Keratinocyte (primary cell): ENCODE measurements around the gene ACADSB.

Source experiments
- EZH2 ChIP-seq: IDR thresholded peaks from one replicate; pipeline ENCODE4 v1.6.1; 2012; ENCODE audit warnings: inconsistent platforms, mild to moderate bottlenecking, low read length, moderate library complexity
- TF ChIP-seq, protein P1 (sequence below), 3 experiments: IDR thresholded peaks in 1 of 3; conservative IDR thresholded peaks in 1 of 3; optimal IDR thresholded peaks in 1 of 3; 2 replicates in 2 of 3; 3 replicates in 1 of 3; pipeline versions ENCODE3 to v1.5.1; 2011; ENCODE audit warnings: low read length in 3 of 3, mild to moderate bottlenecking in 3 of 3, moderate library complexity in 2 of 3, control low read depth in 1 of 3, inconsistent platforms in 1 of 3; ENCODE audit not compliant: insufficient read depth in 2 of 3; ENCODE audit errors: extremely low read depth in 1 of 3

DNA sequence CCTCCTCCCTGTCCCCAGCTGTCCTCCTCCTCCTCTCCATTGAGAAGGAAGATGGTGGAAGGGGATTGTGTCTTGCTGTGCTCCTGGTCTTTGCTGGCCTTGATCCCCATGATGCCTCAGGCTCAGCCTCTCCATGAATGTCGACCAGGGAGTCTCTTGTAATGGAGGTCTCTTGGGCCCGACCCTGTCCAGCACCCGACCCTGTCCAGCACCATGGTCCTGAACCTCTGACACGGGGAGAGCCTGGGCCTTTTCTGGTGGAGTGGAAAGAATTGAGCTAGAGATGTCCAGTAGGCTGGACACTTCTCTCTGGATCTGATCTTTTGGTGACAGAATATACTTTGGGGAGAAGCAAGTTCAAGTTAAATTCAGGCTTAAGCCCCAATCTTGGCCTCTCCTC is 84.7 kb downstream of the ACADSB start:
- TF ChIP-seq, protein P1, sequence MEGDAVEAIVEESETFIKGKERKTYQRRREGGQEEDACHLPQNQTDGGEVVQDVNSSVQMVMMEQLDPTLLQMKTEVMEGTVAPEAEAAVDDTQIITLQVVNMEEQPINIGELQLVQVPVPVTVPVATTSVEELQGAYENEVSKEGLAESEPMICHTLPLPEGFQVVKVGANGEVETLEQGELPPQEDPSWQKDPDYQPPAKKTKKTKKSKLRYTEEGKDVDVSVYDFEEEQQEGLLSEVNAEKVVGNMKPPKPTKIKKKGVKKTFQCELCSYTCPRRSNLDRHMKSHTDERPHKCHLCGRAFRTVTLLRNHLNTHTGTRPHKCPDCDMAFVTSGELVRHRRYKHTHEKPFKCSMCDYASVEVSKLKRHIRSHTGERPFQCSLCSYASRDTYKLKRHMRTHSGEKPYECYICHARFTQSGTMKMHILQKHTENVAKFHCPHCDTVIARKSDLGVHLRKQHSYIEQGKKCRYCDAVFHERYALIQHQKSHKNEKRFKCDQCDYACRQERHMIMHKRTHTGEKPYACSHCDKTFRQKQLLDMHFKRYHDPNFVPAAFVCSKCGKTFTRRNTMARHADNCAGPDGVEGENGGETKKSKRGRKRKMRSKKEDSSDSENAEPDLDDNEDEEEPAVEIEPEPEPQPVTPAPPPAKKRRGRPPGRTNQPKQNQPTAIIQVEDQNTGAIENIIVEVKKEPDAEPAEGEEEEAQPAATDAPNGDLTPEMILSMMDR (optimal IDR thresholded peaks at IDR 0.05 in 1 of 3, IDR thresholded peaks at IDR 0.05 in 1 of 3, conservative IDR thresholded peaks at IDR 0.05 in 1 of 3; ENCODE audit: extremely low read depth in 1 of 3, insufficient read depth in 2 of 3, low read length in 3 of 3): no peak
- TF ChIP-seq EZH2: no peak
